ENCODE results near the gene FUT9. TPM values are rescaled to one million over a fixed set of nuclear protein-coding genes. Genes with fewer than 3 reads are reported as not detected.

Gene FUT9
- polyA plus RNA-seq, 2 of the 4 experiments (the other 2 are of a cell fraction) = not detected

GRCh38 chr6:96104910-96105309 lies 89.1 kb downstream of the FUT9 start:
- ChIA-PET POLR2A (no interaction called here), CTCF (no interaction called here)
- no peak overlapping the region for H3K4me2 ChIP-seq
- no peak overlapping the region for H3K4me3 ChIP-seq
- WGBS (ENCODE audit: missing lambda C conversion rate) = 20% methylated on average over 4 of the region's 4 CpGs
- no peaks in the 10 kb centered on the region for H3K9me3 ChIP-seq
- ATAC-seq (no peak), DNase-seq (ENCODE audit: low read depth in 1 of 2, low spot score in 1 of 2) (no peak), FAIRE-seq (no peak)
- no peaks in the 10 kb centered on the region for H3K4me1 ChIP-seq
- TF ChIP-seq REST (IDR thresholded peaks at IDR 0.05) (no peak), HMGXB4 (CRISPR knock-in tag; IDR thresholded peaks at IDR 0.05; ENCODE audit: borderline replicate concordance) (no peak), HOXB13 (CRISPR knock-in tag; IDR thresholded peaks at IDR 0.05; ENCODE audit: low read depth) (no peak), CHD2 (IDR thresholded peaks at IDR 0.05; ENCODE audit: low read length, partially characterized antibody) (no peak), ZSCAN20 (CRISPR knock-in tag; IDR thresholded peaks at IDR 0.05) (no peak), MAZ (IDR thresholded peaks at IDR 0.05; ENCODE audit: borderline replicate concordance, low read depth, low read length) (no peak), POLR2AphosphoS2 (conservative IDR thresholded peaks at IDR 0.05; ENCODE audit: low read length) (no peak), HOXA7 (CRISPR knock-in tag; IDR thresholded peaks at IDR 0.05) (no peak), RFX5 (IDR thresholded peaks at IDR 0.05) (no peak), FOSB (CRISPR knock-in tag; IDR thresholded peaks at IDR 0.05) (no peak), RARB (CRISPR knock-in tag; IDR thresholded peaks at IDR 0.05) (no peak), SMC3 (IDR thresholded peaks at IDR 0.05) (no peak), FOSL2 (IDR thresholded peaks at IDR 0.05) (no peak), FOSL2 (CRISPR knock-in tag; IDR thresholded peaks at IDR 0.05) (no peak), KDM1A (IDR thresholded peaks at IDR 0.05; ENCODE audit: low read depth) (no peak), CBX8 (IDR thresholded peaks at IDR 0.05) (no peak)
- TF ChIP-seq, protein P1, sequence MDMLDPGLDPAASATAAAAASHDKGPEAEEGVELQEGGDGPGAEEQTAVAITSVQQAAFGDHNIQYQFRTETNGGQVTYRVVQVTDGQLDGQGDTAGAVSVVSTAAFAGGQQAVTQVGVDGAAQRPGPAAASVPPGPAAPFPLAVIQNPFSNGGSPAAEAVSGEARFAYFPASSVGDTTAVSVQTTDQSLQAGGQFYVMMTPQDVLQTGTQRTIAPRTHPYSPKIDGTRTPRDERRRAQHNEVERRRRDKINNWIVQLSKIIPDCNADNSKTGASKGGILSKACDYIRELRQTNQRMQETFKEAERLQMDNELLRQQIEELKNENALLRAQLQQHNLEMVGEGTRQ (IDR thresholded peaks at IDR 0.05) = no peak
- no peak overlapping the region for H3K27ac ChIP-seq

DNA sequence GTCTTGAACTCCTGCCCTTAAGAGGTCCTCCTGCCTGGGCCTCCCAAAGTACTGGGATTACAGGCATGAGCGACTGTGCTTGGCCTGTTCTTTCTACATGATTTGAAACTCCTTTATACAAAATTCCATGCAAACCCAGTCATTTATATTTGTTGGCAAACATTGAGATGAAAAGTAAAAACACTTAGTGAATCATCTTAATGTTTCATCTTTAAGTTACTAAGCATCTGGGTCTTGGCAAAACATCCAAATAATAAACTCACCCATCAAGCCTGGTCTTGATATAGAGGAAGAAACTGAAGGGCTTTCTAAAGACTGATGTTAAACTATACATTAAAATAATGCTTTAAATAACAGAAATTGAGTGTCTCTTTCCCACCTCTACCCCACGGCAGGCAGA lies 95.1 kb downstream of the FUT9 start:
- ChIA-PET CTCF (no interaction called here), POLR2A (no interaction called here)
- DNase-seq (ENCODE audit: low read depth in 1 of 2, low spot score in 1 of 2) (no peak), ATAC-seq (no peak), FAIRE-seq (no peak)
- TF ChIP-seq FOSB (CRISPR knock-in tag; IDR thresholded peaks at IDR 0.05) (no peak), FOXS1 (CRISPR knock-in tag; IDR thresholded peaks at IDR 0.05) (no peak), HOXA7 (CRISPR knock-in tag; IDR thresholded peaks at IDR 0.05) (no peak), MYC (IDR thresholded peaks at IDR 0.05; ENCODE audit: borderline replicate concordance, low read length) (no peak), NPAS2 (CRISPR knock-in tag; IDR thresholded peaks at IDR 0.05; ENCODE audit: borderline replicate concordance) (no peak), HES2 (IDR thresholded peaks at IDR 0.05) (no peak), ESRRA (IDR thresholded peaks at IDR 0.05; ENCODE audit: borderline replicate concordance, low read length) (no peak), EP300 (IDR thresholded peaks at IDR 0.05) (no peak), HDAC2 (IDR thresholded peaks at IDR 0.05) (no peak), POLR2AphosphoS2 (conservative IDR thresholded peaks at IDR 0.05; ENCODE audit: low read length) (no peak), RCOR1 (IDR thresholded peaks at IDR 0.05; ENCODE audit: low read depth, low read length) (no peak), JUN (IDR thresholded peaks at IDR 0.05) (no peak), SREBF2 (IDR thresholded peaks at IDR 0.05) (no peak), CBX2 (IDR thresholded peaks at IDR 0.05; ENCODE audit: borderline replicate concordance, low read depth) (no peak)
- H3K27ac ChIP-seq = no peak overlapping the region
- no peak overlapping the region for H3K4me2 ChIP-seq
- H3K4me3 ChIP-seq = no peak overlapping the region
- H3K9me3 ChIP-seq = no peaks in the 10 kb centered on the region
- H3K4me1 ChIP-seq = no peaks in the 10 kb centered on the region
- WGBS (ENCODE audit: missing lambda C conversion rate) = 2% methylated on average over 2 of the region's 2 CpGs

Measured in A549 (cell line).